OCI-LY7 (cell line): Measurements from ENCODE around the gene UBR2. TPM values are rescaled to one million over a fixed set of nuclear protein-coding genes. Genes with fewer than 3 reads are reported as not detected.

Source experiments
- BruUV-seq: library from RNA; stranded (reverse); fragments of 400-500 nt; replicated peaks from 2 replicates; lab custom pipeline; 2021; lab: Mats Ljungman, UMichigan
- CTCF ChIA-PET: fragments of 300-600 bp; sonication (Branson Sonifier 250); formaldehyde crosslinking; loops from one replicate; lab custom pipeline; 2022; ENCODE audit warnings: antibody characterized with exemption; ENCODE audit not compliant: unreplicated experiment; lab: Charles Lee
- POLR2A ChIA-PET: fragments of 300-600 bp; sonication (Branson Sonifier 250); formaldehyde crosslinking; loops from one replicate; lab custom pipeline; 2022; ENCODE audit warnings: antibody characterized with exemption; lab: Charles Lee
- DNase-seq: peaks from one replicate; pipeline ENCODE4 v3.0.0-alpha.2; 2015; ENCODE audit warnings: low spot score
- H2AFZ ChIP-seq: fragments of 200-600 bp; sonication (generic), shearing (Covaris generic); 2 replicates; pipeline ENCODE4 v1.6.1; 2014; ENCODE audit warnings: mild to moderate bottlenecking, antibody characterized with exemption, low read length, moderate library complexity
- H3K27ac ChIP-seq: fragments of 200-600 bp; sonication (generic); 2 replicates; pipeline ENCODE4 v1.5.1; 2014; ENCODE audit warnings: mixed run types, low read depth, mild to moderate bottlenecking, moderate library complexity, low read length, inconsistent platforms; ENCODE audit not compliant: poor library complexity, severe bottlenecking
- H3K36me3 ChIP-seq: fragments of 200-600 bp; sonication (generic); 2 replicates; pipeline ENCODE4 v1.6.1; 2014; ENCODE audit warnings: mild to moderate bottlenecking, antibody characterized with exemption, low read length, moderate library complexity, mixed read lengths; ENCODE audit not compliant: insufficient read depth
- H3K4me1 ChIP-seq: fragments of 200-600 bp; sonication (generic); 2 replicates; pipeline ENCODE4 v1.5.1; 2014; ENCODE audit warnings: mild to moderate bottlenecking, low read length; ENCODE audit not compliant: insufficient read depth, poor library complexity, severe bottlenecking
- H3K4me2 ChIP-seq: fragments of 200-600 bp; sonication (generic); 2 replicates; pipeline ENCODE4 v1.6.1; 2014; ENCODE audit warnings: mild to moderate bottlenecking, low read length
- H3K4me3 ChIP-seq: fragments of 200-600 bp; sonication (generic); 2 replicates; pipeline ENCODE4 v1.5.1; 2014; ENCODE audit warnings: mild to moderate bottlenecking, low read depth, low read length; ENCODE audit not compliant: poor library complexity, severe bottlenecking
- H3K79me2 ChIP-seq: fragments of 200-600 bp; sonication (generic); 2 replicates; pipeline ENCODE4 v1.6.1; 2016; ENCODE audit warnings: low read depth, mild to moderate bottlenecking, low read length, moderate library complexity, mixed read lengths; ENCODE audit not compliant: insufficient read depth
- H3K9me2 ChIP-seq: fragments of 200-600 bp; sonication (generic); 2 replicates; pipeline ENCODE4 v1.6.1; 2016; ENCODE audit warnings: mild to moderate bottlenecking, low read length, mixed read lengths; ENCODE audit not compliant: insufficient read depth
- H3K9me3 ChIP-seq: fragments of 200-600 bp; sonication (generic); 2 replicates; pipeline ENCODE4 v1.6.1; 2014; ENCODE audit warnings: mild to moderate bottlenecking, mixed run types, low read length, mixed read lengths
- H4K20me1 ChIP-seq: fragments of 200-600 bp; sonication (generic); 2 replicates; pipeline ENCODE4 v1.6.1; 2014; ENCODE audit warnings: mild to moderate bottlenecking, antibody characterized with exemption, low read length, moderate library complexity, mixed read lengths; ENCODE audit not compliant: insufficient read depth
- CTCF ChIP-seq: fragments of 200-600 bp; sonication (generic); conservative IDR thresholded peaks from 2 replicates; pipeline ENCODE4 v1.5.1; 2014; ENCODE audit warnings: mild to moderate bottlenecking, antibody characterized with exemption, low read length, moderate library complexity, mixed read lengths
- EZH2phosphoT487 ChIP-seq: fragments of 200-600 bp; sonication (generic); IDR thresholded peaks from 2 replicates; pipeline ENCODE4 v1.6.1; 2018; ENCODE audit warnings: low read depth, borderline replicate concordance, mild to moderate bottlenecking, mixed run types, antibody characterized with exemption, low read length, moderate library complexity, mixed read lengths
- intact Hi-C: fragments of 100-400 bp; cut with micrococcal nuclease; formaldehyde crosslinking; loops from one replicate; pipeline ENCODE4 v1.10.0; 2022; ENCODE audit not compliant: unreplicated experiment
- total RNA-seq, 2 experiments: library from RNA; depleted of rRNA in 1 of 2; stranded (reverse); fragments of >200 nt in 1 of 2; shearing (Covaris generic) in 1 of 2; gene quantifications; 2 replicates each; pipeline ENCODE4 v1.2.3, GENCODE V29; 2014 to 2022

Gene UBR2
- total RNA-seq, 2 experiments from 2014 or later: 17.1 to 26.7 TPM

GRCh38 chr6:42692137-42692911, 128.5 kb downstream of the UBR2 start:
- H3K4me1 ChIP-seq: peaks cover 8% of the 10 kb centered on the region
- H3K79me2 ChIP-seq: no peaks in the 10 kb centered on the region
- no peaks in the 10 kb centered on the region for H3K9me3 ChIP-seq
- DNase-seq: no peak
- H3K4me3 ChIP-seq: no peak overlapping the region
- no peak overlapping the region for H2AFZ ChIP-seq
- H4K20me1 ChIP-seq: no peaks in the 10 kb centered on the region
- H3K4me2 ChIP-seq: no peak overlapping the region
- ChIA-PET CTCF (no interaction called here), POLR2A (interaction anchor here (0.5 to 1.9 kb wide), 7 partner anchors 24 to 456 kb away, joined by 3 to 5 read pairs (median 3); partner anchors contain the start of gene TBCC)
- intact Hi-C loops: no loop called here
- H3K27ac ChIP-seq: no peak overlapping the region
- no TSS peak for BruUV-seq
- H3K36me3 ChIP-seq: peaks cover 60% of the 10 kb centered on the region
- TF ChIP-seq CTCF: no peak
- TF ChIP-seq EZH2phosphoT487: no peak
- H3K9me2 ChIP-seq: no peaks in the 10 kb centered on the region

GRCh38 chr6:42693725-42694323, 130.0 kb downstream of the UBR2 start:
- H3K4me2 ChIP-seq: no peak overlapping the region
- H3K4me1 ChIP-seq: peaks cover 8% of the 10 kb centered on the region
- DNase-seq: peak; percentile 34
- no peaks in the 10 kb centered on the region for H3K79me2 ChIP-seq
- TF ChIP-seq EZH2phosphoT487 (no peak), CTCF (no peak)
- intact Hi-C loops: no loop called here
- H3K9me2 ChIP-seq: no peaks in the 10 kb centered on the region
- CTCF ChIA-PET: no interaction called here
- no peak overlapping the region for H2AFZ ChIP-seq
- H3K27ac ChIP-seq: no peak overlapping the region
- POLR2A ChIA-PET: interaction anchor here (0.6 to 0.9 kb wide), 3 partner anchors 75 to 952 kb away, joined by 3 read pairs; no protein-coding TSS in a partner anchor
- peaks cover 46% of the 10 kb centered on the region for H3K36me3 ChIP-seq
- H4K20me1 ChIP-seq: no peaks in the 10 kb centered on the region
- H3K4me3 ChIP-seq: no peak overlapping the region
- no peaks in the 10 kb centered on the region for H3K9me3 ChIP-seq
- no TSS peak for BruUV-seq

GRCh38 chr6:42694586-42694985, 130.8 kb downstream of the UBR2 start:
- no peak overlapping the region for H3K4me3 ChIP-seq
- no peaks in the 10 kb centered on the region for H3K79me2 ChIP-seq
- no peaks in the 10 kb centered on the region for H3K9me2 ChIP-seq
- no peak overlapping the region for H3K27ac ChIP-seq
- no peak overlapping the region for H3K4me2 ChIP-seq
- no peaks in the 10 kb centered on the region for H3K9me3 ChIP-seq
- no peak overlapping the region for H2AFZ ChIP-seq
- intact Hi-C loops: no loop called here
- H4K20me1 ChIP-seq: no peaks in the 10 kb centered on the region
- TF ChIP-seq CTCF (no peak), EZH2phosphoT487 (no peak)
- H3K36me3 ChIP-seq: peaks cover 39% of the 10 kb centered on the region
- CTCF ChIA-PET: no interaction called here
- no TSS peak for BruUV-seq
- POLR2A ChIA-PET: interaction anchor here (0.9 kb wide), 1 partner anchor 74 kb away, joined by 3 read pairs; no protein-coding TSS in a partner anchor
- peaks cover 8% of the 10 kb centered on the region for H3K4me1 ChIP-seq
- no peak for DNase-seq
